GM12892 (cell line): ENCODE measurements around the gene ATP8A2.

Experiments
- POLR2A ChIP-seq: IDR thresholded peaks from 2 replicates; pipeline ENCODE4 v1.6.1; 2011; ENCODE audit warnings: low read depth, low read length, control low read depth
- POLR2AphosphoS5 ChIP-seq: IDR thresholded peaks from 2 replicates; pipeline ENCODE4 v1.6.1; 2011; ENCODE audit warnings: low read depth, low read length, control low read depth
- TAF1 ChIP-seq: IDR thresholded peaks from 2 replicates; pipeline ENCODE4 v1.6.1; 2011; ENCODE audit warnings: low read depth, mild to moderate bottlenecking, control low read depth, low read length, borderline replicate concordance

DNA sequence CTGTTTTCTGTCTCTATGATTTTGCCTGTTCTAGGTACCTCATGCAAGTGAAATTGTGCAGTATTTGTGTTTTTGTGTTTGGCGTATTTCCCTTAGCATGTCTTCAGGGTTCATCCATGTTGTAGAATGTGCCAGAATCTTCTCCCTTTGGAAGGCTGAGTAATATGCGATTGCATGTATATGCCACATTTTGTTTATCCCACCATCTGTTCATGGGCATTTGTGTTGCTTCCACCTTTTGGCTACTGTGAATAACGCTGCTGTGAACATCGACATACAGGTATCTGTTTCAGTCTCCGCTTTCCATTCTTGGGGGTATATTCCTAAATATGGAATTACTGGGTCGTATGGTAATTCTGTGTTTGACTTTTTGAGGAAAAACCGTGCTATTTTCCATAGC is 190.0 kb downstream of the ATP8A2 start:
- TF ChIP-seq TAF1 (no peak), POLR2AphosphoS5 (no peak), POLR2A (no peak)
